ENCODE measurements around the gene RETNLB.

Gene RETNLB, protein sequence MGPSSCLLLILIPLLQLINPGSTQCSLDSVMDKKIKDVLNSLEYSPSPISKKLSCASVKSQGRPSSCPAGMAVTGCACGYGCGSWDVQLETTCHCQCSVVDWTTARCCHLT

DNA sequence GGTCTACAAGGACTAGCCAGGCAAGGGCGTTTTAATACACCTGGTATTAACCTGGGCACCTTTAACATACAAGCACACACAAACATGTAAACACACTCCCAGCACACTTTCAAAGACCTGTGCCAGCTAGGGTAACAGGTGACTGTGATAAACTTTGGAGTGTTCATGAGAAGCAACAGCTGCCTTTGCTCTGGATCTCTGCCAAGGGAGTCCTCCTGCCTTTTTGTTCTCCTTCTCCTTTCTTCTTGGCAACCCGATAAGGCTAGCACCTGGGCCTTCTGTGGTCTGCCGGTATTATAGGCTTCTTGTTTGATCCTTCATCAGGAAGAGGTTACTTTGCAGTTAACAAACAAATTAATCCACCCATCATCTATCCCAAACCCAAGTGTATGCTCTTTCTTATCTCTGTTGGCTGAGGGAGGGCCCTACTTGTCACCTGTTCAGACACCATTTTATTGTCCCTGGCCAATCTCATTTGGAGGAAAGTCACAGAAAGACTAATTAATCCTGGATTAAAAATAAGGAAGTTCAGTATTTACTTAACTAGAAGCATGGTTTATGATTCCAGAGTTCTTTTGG lies at the start of gene RETNLB:
TSS of gene RETNLB (minus strand) at position 7 of the 579 bp plus-strand sequence. CDS start 225 bp downstream, outside the sequence.
- no peak for DNase-seq (ENCODE audit: low read depth)

DNA sequence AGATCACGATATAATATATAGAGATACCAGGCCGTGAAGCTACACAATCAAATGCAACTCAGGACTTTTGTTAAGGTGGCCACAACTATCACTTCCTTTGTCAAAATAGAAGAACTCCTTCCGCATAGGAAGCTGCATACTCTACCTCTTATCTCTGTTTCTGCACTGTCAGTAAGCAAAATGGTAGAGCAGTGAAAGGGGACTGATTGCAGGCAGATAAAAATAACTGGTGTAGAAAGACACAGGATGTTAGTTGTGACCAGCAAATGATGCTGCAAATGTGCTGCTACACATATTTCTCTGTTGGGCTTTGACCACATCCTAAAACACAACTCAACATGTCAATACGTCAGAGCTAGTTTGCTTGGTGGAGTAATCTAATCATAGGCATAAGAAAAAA lies 49.1 kb upstream of the RETNLB start:
- no peak for DNase-seq (ENCODE audit: low read depth)

DNA sequence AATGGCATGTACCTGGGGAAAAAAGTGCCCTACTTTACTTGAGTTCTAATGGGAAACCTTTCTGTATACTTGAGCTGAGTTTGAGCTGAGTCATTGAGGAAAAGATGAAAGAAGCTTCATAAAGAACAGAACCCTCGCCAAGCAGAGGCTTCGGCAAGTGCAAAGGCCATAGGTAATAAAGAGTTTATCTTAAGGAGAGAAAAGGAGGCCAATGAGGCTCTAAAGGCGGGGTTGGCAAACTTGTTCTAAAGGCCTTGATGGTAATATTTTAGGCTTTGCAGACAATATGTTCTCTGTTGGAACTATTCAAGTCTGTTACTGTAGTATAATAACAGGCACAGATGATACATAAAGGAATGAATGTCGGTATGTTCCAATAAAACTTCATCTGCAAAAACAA lies 47.8 kb upstream of the RETNLB start:
- no peak for DNase-seq (ENCODE audit: low read depth)

DNA sequence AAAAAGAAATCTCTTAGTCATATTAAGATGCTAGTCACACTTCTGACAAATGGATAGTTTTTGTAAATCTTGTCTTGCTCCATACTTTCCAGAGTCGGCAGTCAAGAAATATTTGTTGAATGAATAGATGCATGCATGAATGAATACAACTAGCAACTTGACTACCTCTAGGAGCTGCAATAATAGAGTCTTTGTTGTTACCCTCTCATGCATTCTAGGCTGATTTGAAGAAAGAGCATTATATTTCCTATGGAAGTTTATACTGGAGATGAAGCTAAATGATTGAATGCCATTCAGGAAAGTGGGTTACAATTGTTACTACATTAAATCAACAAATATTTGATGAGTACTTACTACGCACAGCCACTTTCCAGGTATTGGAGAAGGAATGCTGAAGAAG lies 47.2 kb upstream of the RETNLB start:
- no peak for DNase-seq (ENCODE audit: low read depth)

DNA sequence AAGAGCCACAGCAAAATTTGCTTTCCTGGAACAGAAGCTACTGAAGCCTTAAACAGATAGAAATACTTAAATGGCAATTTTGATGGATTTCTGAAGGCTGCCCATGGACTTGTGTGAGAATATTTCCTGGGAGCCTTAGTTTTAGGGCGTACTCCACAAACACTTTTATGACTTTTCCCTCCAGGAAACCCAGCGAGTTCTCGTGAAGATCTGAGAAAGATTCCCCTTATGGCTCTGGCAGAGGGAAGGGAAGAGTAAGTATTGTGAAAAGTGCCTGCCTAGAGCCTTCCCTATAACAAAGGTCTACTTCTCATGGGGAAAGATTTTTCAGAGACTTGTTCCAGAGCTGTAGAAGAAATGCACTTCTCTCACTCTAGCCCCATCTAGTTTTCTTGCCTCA lies 34.3 kb upstream of the RETNLB start:
- no peak for DNase-seq (ENCODE audit: low read depth)

DNA sequence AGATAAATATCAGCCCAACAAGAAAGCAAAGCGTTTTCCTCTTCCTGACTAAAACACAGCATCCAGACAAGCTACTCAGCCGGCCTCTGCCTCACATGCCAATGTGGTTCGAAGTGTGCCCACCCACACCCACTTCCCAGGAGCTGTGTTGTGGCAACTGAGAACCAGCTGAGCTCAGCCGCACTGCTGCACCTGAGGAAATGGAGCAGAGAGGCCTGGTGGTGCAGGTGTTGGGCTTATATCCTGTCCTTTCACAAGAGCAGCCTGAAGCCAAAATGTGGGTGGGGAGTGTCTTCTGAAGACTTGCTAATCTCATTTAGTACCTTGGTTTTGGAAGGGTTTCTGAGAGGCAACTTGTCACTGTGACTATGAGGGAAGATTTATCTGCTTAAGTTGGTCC lies 23.0 kb upstream of the RETNLB start:
- DNase-seq (ENCODE audit: low read depth) = peak; percentile 11

DNA sequence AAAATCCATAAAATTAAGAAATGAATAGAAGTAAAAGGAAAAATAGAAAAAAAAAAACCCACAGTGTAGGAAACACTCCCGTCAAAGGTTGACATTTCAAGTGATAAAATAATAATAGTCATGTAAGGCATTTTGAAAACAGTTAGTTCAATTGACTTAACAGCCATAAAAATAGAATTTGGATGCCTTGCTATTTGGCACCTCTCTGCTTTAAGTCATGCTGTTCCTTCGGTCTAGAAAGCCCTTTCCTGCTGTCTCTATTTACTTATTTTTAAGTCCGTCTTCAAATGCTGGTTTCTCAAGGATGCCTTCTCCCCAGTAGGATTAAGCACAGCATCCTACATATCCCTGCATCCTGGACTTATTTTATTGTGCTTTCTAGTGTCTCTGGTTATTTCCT lies 22.3 kb upstream of the RETNLB start:
- DNase-seq (ENCODE audit: low read depth) = no peak

DNA sequence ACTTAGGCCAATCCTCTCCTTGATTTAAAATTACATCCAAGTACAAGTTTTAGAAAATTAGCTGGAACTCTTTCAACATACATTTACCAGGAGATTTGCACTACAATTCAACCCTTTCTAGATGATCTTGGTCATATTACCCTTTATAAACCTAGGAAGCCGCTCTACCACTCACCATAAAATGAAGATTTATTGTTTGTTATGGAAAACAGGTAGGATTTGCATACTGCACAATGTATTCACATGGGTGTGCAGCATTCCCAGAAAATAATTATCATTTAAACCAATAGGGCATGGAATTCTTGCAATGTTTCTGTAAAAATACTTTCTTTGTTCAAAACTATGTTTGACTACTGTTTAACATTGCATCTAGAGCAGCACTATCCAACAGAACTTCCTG lies 18.4 kb upstream of the RETNLB start:
- no peak for DNase-seq (ENCODE audit: low read depth)

DNA sequence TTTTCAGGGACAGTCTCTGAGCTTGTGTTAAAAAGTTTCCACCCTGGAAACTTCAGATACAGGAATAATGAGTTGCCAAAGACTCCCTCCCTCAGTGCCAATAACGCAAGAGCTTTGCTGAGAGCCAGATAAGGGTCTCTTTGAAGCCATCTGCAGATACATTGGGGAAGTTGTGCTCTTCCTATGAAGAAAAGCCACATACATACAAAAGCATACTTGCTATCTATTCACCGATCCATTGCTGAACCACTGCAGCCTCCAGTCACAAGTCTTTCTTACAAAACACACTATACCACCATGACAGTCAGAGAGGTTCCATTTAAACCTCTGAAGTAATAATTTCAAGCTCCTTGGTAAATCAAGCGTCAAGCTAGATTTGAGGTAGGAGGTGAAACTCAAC lies 10.0 kb upstream of the RETNLB start:
- DNase-seq (ENCODE audit: low read depth) = no peak

DNA sequence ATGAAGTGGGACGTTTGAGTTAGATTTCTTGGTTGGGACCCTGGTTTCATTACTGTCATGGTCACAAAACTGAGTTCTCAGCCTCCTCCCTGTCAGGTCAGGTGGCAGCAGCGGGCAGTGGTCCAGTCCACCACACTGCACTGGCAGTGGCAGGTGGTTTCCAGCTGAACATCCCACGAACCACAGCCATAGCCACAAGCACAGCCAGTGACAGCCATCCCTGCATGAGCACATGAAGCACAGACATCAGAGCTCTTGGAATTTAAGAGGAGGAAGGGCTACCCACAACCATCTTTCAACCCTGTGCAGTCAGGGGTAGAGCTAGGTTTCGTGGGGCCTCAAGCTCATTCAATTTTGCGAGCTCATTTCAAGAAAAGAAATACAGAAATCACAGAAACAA lies 1.5 kb downstream of the RETNLB start:
- DNase-seq (ENCODE audit: low read depth) = no peak

DNA sequence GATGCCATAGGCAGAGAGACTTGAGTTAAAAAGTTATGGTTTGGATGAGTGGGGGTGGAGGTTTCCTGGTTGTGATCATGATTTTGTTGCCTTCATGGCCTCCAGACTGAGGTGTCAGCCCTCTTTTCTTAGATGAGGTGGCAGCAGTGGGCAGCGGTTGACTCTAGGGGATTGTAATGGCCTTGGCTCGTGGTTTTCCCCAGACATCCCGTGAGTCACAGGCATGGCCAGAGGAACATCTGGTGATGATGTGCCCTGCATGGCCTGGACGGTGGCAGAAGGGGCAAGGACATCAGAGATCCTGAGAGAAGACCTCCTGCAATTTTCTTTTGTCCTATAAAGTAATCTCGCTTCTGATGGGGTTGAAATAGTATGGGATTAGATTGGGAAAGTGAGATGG lies 12.4 kb downstream of the RETNLB start:
- DNase-seq (ENCODE audit: low read depth) = no peak

DNA sequence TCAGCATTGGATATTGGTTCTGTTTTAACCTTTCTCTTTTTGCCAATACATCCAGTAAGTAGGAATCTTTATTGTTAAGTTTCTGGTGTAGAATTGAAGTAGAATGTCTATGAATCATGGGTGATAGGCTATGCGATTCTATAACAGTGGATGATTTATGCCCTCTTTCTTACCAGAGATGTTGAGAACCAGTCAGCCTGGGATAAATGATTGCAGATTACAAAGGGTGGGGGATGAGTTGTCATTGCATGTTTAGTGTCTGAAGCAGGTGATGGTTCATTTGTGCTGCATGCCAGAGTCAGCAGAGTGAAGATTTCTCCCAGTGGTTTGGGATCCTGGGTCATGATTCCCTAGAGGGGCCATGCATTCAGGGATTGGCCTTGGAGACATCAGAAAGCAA lies 14.3 kb downstream of the RETNLB start:
- no peak for DNase-seq (ENCODE audit: low read depth)

DNA sequence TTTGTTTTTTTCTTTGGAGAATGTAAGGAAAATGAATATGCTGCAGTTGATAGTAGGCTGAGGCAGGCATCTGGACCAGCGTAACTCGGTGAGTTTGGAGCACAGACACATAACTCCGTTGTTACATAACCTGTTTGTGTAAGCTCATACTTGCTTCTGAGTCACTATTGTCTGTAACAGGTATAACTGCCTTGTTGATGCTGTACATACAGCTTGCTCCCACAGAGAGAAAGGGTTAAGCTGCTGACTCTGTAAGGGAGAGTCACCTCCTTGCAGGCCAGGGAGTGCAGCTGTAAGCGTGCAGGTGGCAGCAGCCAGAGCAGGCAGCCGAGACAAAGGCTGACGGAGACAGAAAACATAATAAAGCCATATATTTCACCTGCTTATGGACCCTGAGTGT lies 20.4 kb downstream of the RETNLB start:
- no peak for DNase-seq (ENCODE audit: low read depth)

DNA sequence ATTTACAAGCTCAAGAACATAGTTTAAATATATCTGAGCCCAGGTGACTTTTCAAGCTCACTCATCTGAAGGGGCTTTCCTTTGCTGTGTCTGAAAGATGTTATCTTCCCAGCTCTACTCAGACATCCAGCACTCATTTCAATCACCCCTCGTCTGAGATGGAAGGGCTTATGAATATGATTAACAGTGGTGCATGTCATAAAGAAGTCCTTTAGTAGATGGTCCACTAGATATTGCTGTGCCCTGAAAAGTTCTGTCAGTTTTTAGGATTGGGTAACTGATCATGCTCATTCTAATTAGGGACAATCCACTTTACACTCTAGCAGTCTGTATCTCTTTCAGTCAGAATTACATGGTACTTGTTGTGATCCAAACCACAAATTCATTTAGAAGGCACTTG lies 28.3 kb downstream of the RETNLB start:
- no peak for DNase-seq (ENCODE audit: low read depth)

DNA sequence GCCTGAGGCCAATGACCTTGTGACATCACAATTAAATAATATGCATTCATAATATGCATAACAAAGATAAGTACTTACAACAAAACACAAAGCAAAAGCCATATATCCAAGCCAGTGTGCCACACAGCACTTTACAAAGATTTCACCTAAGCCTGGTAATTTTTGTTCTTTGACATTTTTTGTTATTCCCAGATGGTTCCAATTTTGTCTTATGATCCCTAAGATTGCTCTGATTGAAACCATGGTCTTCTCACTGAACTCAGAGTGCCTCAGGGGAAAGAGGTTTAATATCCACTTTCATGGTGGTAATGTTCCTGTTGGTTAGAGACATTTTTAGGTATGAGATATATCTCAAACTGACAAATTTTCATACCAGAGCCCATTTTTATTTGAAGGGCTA lies 29.1 kb downstream of the RETNLB start:
- DNase-seq (ENCODE audit: low read depth) = no peak

DNA sequence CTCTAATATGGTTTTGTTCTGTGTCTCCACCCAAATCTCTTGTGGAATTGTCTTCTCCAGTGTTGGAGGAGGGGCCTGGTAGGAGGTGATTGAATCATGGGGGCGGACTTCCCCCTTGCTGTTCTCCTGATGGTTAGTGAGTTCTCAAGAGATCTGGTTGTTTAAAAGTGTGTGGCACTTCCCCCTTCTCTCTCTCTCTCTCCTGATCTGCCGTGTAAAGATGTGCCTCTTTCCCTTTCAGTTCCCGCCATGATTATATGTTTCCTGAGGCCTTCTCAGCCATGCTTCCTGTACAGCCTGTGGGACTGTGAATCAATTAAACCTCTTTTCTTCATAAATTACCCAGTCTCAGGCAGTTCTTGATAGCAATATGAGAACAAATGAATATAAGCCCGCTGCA lies 33.1 kb downstream of the RETNLB start:
- no peak for DNase-seq (ENCODE audit: low read depth)

DNA sequence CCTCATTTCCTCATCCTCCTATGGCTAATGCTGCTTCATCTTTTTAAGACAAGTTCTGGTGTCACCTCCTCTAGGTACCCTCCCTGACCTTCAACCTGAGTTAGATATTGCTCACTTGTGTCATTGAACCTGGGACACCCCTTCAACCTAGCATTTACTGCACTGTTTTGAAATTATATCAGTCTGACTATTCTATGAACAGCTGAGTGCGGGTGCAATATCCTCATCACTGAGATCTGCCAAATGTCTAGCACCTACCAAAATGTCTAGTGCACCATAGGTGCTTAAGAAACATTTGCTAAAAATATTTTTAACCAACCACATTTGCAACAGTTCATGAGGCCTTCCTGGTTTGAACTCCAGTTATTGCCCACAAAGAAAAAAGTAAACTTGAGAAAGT lies 34.5 kb downstream of the RETNLB start:
- no peak for DNase-seq (ENCODE audit: low read depth)

DNA sequence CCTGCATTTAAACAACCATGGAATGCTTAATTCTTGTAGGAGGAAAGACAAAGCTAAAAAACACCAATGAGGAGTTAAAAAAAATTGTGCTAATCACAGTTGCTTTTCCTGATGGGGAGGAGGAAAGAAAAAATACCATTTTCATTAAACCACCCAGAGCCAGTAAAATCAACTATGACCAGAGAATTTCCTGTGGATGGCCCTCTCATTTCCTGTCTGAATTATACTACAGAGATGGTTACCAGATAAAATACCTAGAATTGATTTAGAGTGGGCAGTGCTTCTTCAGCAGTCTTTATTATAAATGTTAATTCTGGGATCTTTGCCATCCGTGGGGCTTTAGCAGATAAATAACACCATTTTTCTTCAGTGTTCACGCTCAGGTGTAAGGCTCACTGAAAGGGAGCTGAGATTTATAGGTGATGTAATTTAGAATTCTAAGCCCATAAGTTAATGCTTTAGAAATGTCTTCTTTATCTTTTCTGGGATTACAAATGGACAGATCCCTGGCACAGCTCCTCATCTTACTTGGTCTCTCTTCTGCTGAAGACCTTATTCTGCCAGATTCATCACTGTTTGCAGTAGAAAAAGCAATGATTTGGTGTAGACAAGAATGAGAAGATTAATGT lies 37.9 kb downstream of the RETNLB start:
- DNase-seq (ENCODE audit: low read depth) = no peak

DNA sequence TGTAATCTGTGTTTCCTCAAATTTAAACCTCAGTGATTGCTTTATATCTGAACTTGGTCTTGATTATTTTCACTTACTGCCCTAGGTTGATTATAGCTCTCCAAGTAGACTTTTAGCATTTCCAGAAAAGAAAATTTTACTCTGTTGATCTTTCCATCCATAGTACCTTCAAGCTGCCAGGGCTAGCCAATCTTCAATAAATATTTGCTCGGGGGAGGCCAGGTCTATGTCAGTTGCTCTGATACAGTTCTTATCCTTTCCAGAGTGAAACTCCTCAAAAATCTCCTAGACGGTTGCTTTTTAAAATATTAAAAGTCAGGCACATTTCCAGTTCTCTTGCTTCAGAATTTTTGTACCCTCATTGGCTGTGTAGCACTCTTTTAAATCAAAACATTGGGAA lies 38.8 kb downstream of the RETNLB start:
- DNase-seq (ENCODE audit: low read depth) = no peak

DNA sequence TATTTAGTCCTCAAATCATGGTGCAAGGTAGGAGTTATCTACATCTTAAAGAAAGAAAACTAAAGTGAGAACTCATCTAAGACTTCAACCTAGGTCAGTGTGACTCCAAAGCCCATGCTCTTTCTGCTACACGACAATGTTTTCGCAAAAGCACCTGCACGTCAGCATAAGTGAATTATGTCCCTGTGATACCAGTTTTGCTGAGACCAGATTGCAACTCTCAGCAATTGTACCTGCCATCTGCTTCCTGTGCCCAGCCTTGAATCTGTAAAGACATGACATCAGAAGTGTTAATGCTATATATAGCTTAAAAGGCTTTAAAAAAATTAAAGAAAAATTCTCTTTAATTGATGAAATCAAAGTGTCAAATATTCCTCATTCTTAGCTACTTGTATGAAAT lies 43.4 kb downstream of the RETNLB start:
- no peak for DNase-seq (ENCODE audit: low read depth)

DNA sequence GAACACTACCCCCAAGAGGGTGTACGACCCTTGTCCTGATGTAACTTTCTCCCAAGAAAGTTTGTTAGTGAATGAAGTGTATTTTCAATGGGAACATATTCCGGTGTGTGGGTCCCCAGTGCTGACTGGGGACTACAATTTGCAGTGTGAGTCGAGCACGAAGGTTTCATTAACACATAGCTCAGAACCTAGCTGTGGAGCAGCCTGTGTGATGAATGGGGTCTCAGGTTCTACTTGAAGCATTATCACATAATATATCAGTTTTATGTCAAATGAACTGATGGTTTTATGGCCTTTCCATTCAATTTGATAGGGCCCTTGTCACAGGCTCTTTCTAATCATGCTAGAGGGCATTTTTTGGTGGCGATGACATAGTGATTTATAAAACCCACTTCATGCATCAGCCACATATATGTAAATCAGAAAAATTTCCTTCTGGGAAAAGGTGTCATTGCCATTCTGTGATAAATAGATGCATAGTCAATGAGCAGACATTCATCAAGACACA lies 44.1 kb downstream of the RETNLB start:
- no peak for DNase-seq (ENCODE audit: low read depth)
